NAMALWA (cell line): Measurements from ENCODE around the gene SLC26A5.
A peak's percentile ranks its signal among the peaks of the same experiment; 100 is the strongest.
"Not testable (repeated sequence)": the region's sequence is repeated elsewhere in the genome, so short reads cannot be mapped to it uniquely, and the experiment has no call there.

Source experiments
- DNase-seq: peaks from one replicate; pipeline ENCODE4 v3.0.0-alpha.2; 2015; ENCODE audit warnings: low spot score

Gene SLC26A5

GRCh38 chr7:103446049-103446520 lies at the start of gene SLC26A5:
Gene SLC26A5, minus strand, starts transcription at chr7:103446207. Its CDS starts 24,693 bp downstream, at chr7:103421514.
- DNase-seq: no peak

GRCh38 chr7:103487419-103487818 lies 41.4 kb upstream of the SLC26A5 start:
- DNase-seq: no peak

GRCh38 chr7:103486873-103487272 lies 40.9 kb upstream of the SLC26A5 start:
- not testable (repeated sequence) for DNase-seq

- DNase-seq: no peak
Observed at GRCh38 chr7:103480771-103481170, 34.8 kb upstream of the SLC26A5 start.

- DNase-seq: no peak
Observed at GRCh38 chr7:103474956-103475355, 28.9 kb upstream of the SLC26A5 start.

GRCh38 chr7:103469095-103469948 lies 23.3 kb upstream of the SLC26A5 start:
- DNase-seq: no peak

- DNase-seq: no peak
Observed at GRCh38 chr7:103466814-103467213, 20.8 kb upstream of the SLC26A5 start.

- no peak for DNase-seq
Observed at GRCh38 chr7:103462358-103462757, 16.4 kb upstream of the SLC26A5 start.

GRCh38 chr7:103447073-103447960 lies 1.3 kb upstream of the SLC26A5 start:
- DNase-seq: peak; percentile 82

GRCh38 chr7:103445228-103446048 lies 569 bp downstream of the SLC26A5 start:
- DNase-seq: no peak

- no peak for DNase-seq
Observed at GRCh38 chr7:103439661-103440060, 6.3 kb downstream of the SLC26A5 start.

- DNase-seq: no peak
Observed at GRCh38 chr7:103437623-103438022, 8.4 kb downstream of the SLC26A5 start.

- DNase-seq: peak; percentile 12
Observed at GRCh38 chr7:103432712-103433111, 13.3 kb downstream of the SLC26A5 start.

GRCh38 chr7:103425177-103425576 lies 20.8 kb downstream of the SLC26A5 start:
- no peak for DNase-seq

- no peak for DNase-seq
Observed at GRCh38 chr7:103423467-103424179, 22.4 kb downstream of the SLC26A5 start.

- no peak for DNase-seq
Observed at GRCh38 chr7:103420857-103421384, 25.1 kb downstream of the SLC26A5 start.

GRCh38 chr7:103418241-103418640 lies 27.8 kb downstream of the SLC26A5 start:
- no peak for DNase-seq

- DNase-seq: no peak
Observed at GRCh38 chr7:103413407-103413806, 32.6 kb downstream of the SLC26A5 start.

- no peak for DNase-seq
Observed at GRCh38 chr7:103412151-103412550, 33.9 kb downstream of the SLC26A5 start.

GRCh38 chr7:103405789-103406613 lies 40.0 kb downstream of the SLC26A5 start:
- DNase-seq: not testable (repeated sequence)
